GM18498 (cell line): ENCODE results near the gene CRAMP1.
"Not testable (repeated sequence)": the region's sequence is repeated elsewhere in the genome, so short reads cannot be mapped to it uniquely, and the experiment has no call there.

Experiments used
- ATAC-seq: cut with Tn5 transposase; IDR thresholded peaks from one replicate; pipeline ENCODE4 v1.9.1; 2021; ENCODE audit warnings: mild to moderate bottlenecking, moderate library complexity; ENCODE audit not compliant: unreplicated experiment

CRAMP1 gene

DNA sequence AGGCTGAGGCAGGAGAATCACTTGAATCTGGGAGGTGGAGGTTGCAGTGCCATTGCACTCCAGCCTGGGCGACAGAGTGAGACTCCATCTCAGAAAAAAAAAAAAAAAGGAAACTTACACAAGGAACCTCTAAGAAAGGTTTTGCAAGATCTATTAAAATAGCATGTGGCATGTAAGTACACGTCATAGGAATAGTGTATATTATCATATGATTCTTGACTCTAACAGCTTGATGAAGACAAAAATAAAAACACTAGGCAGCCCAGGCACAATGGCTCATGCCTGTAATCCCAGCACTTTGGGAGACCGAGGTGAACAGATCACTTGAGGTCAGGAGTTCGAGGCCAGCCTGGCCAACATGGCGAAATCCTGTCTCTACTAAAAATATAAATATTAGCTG lies 16.6 kb upstream of the CRAMP1 start:
- ATAC-seq = not testable (repeated sequence)

GRCh38 chr16:1596516-1596915 lies 15.6 kb upstream of the CRAMP1 start:
- no peak for ATAC-seq

GRCh38 chr16:1597154-1597553 lies 15.0 kb upstream of the CRAMP1 start:
- ATAC-seq = no peak

GRCh38 chr16:1601031-1601430 lies 11.1 kb upstream of the CRAMP1 start:
- no peak for ATAC-seq

DNA sequence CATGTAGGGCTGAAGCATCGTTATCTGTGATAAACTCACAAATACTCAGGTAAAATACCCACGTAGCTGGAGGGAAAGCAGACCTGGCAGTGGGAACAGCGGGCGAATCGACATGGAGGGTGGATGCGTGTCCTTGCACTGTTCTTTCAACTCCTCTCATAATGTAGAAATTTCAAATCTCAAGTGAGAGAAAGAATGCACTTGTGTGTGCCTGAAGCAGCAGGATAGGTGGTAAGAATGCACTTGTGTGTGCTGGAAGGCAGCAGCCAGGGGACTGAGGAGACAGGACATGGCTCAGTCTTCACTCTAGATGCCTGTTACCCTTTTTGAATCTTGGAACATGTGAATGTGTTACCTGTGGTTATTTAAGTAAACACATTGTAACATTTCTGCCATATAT lies 10.7 kb upstream of the CRAMP1 start:
- ATAC-seq = no peak

DNA sequence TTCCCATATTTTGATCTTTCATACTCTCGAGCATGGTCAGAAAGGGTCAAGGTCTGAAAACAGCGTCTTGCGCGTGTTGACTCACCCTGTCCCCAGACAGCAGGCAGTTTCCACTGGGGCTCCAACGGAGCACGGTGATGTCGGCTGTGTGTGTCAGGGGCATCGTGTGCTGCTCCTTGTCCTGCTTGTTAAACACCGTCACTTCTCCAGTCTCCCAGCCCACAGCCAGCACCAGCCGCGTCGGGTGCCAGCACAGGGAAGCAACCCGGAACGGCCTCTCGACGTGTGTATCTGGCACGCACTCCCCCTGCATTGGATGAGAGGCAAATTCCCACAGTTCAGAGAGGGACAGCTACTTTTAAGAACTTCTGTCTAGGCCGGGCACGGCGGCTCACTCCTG lies 9.9 kb upstream of the CRAMP1 start:
- no peak for ATAC-seq

DNA sequence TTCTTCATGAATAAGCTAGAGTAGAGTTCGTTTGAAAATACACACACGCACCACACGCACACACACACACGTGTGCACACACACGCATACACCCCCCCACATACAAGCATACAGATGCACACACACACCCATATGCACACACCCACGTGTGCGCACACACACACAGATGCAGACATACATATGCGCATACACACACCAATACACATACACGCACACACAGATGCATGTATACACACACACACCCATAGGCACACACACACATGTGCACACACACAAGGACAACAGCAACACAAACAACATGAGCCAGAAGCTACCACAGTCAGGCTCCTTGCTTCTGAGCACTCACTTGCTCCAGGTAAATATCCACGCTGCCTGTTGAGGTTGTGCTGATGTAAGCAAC lies 5.4 kb upstream of the CRAMP1 start:
- ATAC-seq = no peak

DNA sequence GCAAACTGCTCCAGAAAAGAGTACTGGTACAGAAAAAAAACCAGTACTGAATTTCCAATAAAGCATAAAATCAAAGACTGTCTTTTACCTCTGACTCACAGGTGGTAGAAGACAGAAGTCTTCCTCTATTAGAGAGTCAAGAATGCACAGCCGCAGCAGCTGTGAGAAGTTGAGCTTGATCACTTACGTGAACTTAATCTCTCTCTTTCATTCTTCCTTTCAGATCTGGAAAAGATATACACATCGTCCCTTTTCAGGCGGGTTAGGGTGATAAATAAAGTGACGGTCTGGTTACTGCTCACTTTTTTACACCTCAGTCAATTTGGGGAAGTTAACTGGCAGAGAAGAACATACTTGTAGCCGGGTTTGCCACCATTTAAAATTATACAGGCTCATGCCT lies 4.2 kb upstream of the CRAMP1 start:
- ATAC-seq = no peak

- ATAC-seq = peak; percentile 41
Observed at GRCh38 chr16:1610071-1610898, 1.9 kb upstream of the CRAMP1 start.

DNA sequence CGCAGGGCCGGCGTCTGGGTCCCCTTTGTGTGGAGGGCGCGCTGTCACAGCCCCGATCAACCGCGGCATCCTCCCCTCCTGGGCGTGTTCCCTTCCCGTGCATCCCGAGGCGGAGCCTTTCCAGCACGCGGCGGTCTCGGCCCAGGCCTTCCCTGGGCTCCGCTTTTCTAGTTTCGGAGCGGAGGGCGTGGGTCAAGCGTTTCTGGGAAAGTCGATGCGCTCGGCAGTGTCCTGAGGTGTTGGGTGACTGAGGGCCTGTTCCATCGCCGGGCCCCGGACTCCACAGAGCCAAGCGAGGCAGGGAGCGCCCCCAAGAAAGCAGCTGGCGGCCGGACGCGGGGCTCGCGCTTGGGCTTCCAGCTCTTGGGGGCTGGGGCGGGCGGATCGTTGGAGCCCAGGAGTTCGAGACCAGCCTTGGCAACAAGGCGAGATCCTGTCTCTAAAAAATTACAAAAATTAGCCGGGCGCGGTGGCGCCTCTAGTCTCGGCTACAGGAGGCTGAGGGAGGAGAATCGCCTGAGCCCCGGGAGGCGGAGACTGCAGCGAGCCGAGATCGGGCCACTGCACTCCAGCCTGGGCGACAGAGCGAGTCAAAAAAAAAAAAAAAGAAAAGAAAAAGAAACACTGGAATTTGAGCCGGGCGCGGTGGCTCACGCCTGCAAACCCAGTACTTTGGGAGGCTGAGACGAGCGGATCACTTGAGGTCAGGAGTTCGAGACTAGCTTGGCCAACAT lies 1.1 kb upstream of the CRAMP1 start:
- no peak for ATAC-seq

GRCh38 chr16:1613211-1613622 lies 1.1 kb downstream of the CRAMP1 start:
- no peak for ATAC-seq

DNA sequence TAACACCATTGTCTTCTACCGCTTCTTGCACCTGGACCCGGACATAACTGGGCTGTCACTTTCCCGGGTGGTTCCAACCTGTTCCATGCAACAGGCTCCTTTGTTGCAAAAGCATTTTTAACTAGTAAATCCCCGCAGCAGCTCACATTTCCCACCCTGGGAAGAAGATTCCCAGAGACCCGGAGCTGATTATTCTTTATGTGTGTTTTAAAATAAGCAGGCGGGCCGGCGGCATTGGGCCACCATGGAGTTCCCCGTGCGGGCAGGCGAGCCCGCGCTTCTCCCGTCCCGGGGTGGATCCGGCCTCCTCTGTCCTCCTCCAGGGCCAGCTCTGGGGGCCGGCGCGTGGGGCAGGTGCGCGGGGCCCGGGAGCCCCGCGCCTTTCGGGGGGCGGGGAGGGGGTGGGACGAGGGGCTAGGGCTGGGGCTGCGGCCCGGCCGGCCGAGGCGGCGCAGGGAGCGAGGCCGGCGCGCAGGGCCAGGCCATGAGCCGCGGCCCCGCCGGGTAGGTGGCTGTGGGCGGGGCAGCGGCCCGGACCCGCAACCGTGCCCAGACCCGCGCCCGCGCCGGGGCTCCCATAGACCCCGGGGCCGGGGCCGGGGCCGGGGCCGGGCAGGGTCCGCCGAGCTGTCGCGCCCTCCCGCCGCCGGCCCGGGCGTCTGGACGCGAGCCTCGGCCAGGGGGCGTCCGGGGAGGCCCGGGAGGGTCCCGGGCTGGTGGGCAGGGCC lies 1.7 kb downstream of the CRAMP1 start:
- no peak for ATAC-seq

DNA sequence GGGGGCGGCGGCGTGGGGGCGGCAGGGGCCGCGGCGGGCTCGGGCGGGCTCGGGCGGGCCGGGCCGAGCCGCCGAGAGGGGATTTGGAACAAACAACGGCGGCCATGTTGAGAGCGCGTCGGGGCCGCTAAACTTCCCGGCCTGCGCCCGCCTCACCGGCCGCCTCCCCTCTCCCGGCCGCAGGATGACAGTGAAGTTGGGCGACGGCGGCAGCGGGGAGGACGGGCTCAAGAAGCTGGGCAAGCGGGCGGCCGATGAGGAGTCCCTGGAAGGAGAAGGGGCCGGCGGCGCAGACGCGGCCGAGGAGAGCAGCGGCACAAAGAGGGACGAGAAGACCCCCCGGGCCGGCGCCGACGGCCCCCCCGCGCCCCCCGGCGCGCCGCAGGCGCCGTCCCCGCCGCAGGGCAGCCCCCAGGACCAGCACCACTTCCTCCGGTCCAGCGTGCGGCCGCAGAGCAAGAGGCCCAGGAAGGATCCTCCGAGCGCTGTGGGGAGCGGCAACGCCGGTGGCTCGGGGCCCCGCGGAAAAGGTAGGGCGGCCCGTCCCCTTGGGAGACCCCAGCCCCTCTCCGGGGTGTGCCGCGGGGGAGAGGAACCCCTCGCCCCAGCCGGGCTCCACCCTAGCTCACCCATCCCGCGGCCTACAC lies 2.4 kb downstream of the CRAMP1 start:
- no peak for ATAC-seq

DNA sequence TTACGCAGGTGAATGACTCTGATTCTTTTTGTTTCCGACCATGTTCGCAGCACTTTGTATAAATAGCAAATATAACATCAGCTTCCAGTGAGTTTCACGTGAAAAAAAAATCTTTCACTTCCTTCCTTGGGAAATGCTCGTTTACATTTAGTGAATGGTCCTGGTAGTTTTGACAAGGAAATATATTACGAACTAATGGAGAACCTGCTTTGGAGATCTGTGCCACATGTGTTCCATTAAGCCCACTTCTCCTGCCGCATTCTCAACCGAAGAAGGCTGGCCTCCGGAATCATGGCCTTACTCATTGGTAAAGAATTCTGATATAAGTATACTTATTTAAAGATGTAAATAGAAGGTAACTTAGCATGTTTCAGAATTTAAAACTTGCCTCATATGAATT lies 3.6 kb downstream of the CRAMP1 start:
- ATAC-seq = no peak

- no peak for ATAC-seq
Observed at GRCh38 chr16:1619976-1620375, 7.8 kb downstream of the CRAMP1 start.

- no peak for ATAC-seq
Observed at GRCh38 chr16:1620391-1620790, 8.2 kb downstream of the CRAMP1 start.

- peak; percentile 60 for ATAC-seq
Observed at GRCh38 chr16:1621851-1622250, 9.7 kb downstream of the CRAMP1 start.

GRCh38 chr16:1626327-1626726 lies 14.2 kb downstream of the CRAMP1 start:
- no peak for ATAC-seq

GRCh38 chr16:1626776-1627175 lies 14.6 kb downstream of the CRAMP1 start:
- ATAC-seq = no peak

DNA sequence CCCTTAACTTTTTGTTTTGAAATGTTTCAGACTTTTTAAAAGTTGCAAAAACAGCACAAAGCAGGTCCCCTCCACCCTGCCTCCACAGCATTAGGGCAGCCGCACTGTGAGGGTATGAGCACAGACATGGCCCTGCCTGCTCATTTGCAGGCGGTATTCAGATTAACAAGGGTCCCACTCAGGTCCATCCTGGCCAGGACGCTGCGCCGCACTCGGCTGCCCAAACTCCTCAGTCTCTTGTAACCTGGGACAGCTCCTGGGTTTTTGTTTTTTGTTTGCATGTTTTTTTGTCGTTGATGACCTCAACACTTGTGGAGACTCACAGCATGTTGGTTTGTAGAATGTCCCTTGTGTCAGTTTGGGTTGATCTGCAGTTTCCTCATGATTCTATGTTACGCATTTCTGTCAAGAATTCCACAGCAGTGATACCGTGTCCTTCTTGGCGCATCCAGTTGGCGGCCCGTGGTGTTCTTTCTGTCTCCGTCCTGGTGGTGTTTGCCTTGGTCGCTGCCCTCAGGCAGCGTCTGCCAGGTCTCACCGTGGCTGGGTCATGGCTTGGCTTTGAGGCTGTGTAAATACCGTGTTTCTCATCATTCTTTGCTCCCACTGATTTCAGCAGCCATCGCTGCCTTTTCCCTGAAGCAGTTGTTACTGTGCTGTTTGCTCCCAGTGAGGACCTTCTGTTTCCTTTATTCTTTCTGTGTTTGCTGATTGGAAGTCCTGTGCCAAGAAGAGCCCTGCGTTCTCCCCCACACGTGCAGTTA lies 18.5 kb downstream of the CRAMP1 start:
- no peak for ATAC-seq
